8988T (cell line): ENCODE data around the gene IARS2.
"Not testable (repeated sequence)": the region's sequence is repeated elsewhere in the genome, so short reads cannot be mapped to it uniquely, and the experiment has no call there.

Experiments
- DNase-seq: peaks from one replicate; pipeline ENCODE4 v3.0.0; 2011

Gene IARS2

GRCh38 chr1:220094016-220094911, at the start of gene IARS2:
Gene IARS2 (plus strand): TSS chr1:220094132. CDS start chr1:220094217, 85 bp downstream.
- peak; percentile 68 for DNase-seq

GRCh38 chr1:220044678-220045355, 49.1 kb upstream of the IARS2 start:
- no peak for DNase-seq

- DNase-seq: no peak
Measured at GRCh38 chr1:220045356-220046051, 48.4 kb upstream of the IARS2 start.

- peak; percentile 81 for DNase-seq
Measured at GRCh38 chr1:220046052-220046930, 47.6 kb upstream of the IARS2 start, which contains the start of gene EPRS1. Gene EPRS1 (minus strand): TSS chr1:220046505. CDS start chr1:220046388, 117 bp downstream.

GRCh38 chr1:220056374-220056773, 37.6 kb upstream of the IARS2 start:
- DNase-seq: no peak

GRCh38 chr1:220060876-220061275, 33.1 kb upstream of the IARS2 start:
- no peak for DNase-seq

- DNase-seq: no peak
Measured at GRCh38 chr1:220062629-220063028, 31.3 kb upstream of the IARS2 start.

GRCh38 chr1:220067269-220068204, 26.4 kb upstream of the IARS2 start:
- DNase-seq: no peak

GRCh38 chr1:220076861-220077762, 16.8 kb upstream of the IARS2 start:
- DNase-seq: no peak

GRCh38 chr1:220077887-220078286, 16.0 kb upstream of the IARS2 start:
- no peak for DNase-seq

GRCh38 chr1:220084460-220084859, 9.5 kb upstream of the IARS2 start:
- DNase-seq: no peak

- not testable (repeated sequence) for DNase-seq
Measured at GRCh38 chr1:220086261-220086686, 7.7 kb upstream of the IARS2 start.

- DNase-seq: peak; percentile 49
Measured at GRCh38 chr1:220089650-220090556, 4.0 kb upstream of the IARS2 start, which contains the start of gene BPNT1. Gene BPNT1 (minus strand): TSS chr1:220089788. CDS start chr1:220079846, 9,942 bp downstream.

GRCh38 chr1:220092694-220093093, 1.2 kb upstream of the IARS2 start:
- no peak for DNase-seq

GRCh38 chr1:220093361-220094015, 444 bp upstream of the IARS2 start:
- DNase-seq: no peak

- DNase-seq: no peak
Measured at GRCh38 chr1:220099826-220100225, 5.9 kb downstream of the IARS2 start.

- DNase-seq: not testable (repeated sequence)
Measured at GRCh38 chr1:220110473-220110872, 16.5 kb downstream of the IARS2 start.

- DNase-seq: not testable (repeated sequence)
Measured at GRCh38 chr1:220112600-220112999, 18.7 kb downstream of the IARS2 start.
